ENCODE measurements around the gene SKIC8.

- TF ChIP-seq CTCF (conservative IDR thresholded peaks at IDR 0.05) (no peak), EZH2 (IDR thresholded peaks at IDR 0.05; ENCODE audit: low read depth) (no peak)
These were observed 42.6 kb upstream of the SKIC8 start for GRCh38 chr15:78342021-78342420.
